Measurements from ENCODE around the gene WHRN.
A peak's percentile ranks its signal among the peaks of the same experiment; 100 is the strongest.

WHRN gene

DNA sequence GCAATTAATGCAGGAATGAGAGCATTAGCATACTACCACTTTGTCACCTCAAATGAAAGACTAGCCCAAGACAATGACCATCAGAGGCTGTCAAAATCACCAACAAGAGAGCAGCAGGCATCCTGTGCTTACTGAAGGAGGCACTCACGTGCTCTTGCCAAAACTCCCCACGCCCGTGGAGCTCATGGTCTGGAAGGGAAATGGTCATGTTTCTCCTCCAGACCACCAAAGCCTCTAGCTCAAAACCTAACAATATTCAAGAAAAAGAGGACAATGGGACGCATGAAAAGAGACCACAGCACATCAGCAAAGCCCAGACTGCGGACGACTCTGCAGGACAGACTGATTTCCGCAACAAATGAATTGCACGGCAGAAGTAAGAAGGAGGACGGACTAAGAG is 130.3 kb downstream of the WHRN start:
- no peak for DNase-seq

DNA sequence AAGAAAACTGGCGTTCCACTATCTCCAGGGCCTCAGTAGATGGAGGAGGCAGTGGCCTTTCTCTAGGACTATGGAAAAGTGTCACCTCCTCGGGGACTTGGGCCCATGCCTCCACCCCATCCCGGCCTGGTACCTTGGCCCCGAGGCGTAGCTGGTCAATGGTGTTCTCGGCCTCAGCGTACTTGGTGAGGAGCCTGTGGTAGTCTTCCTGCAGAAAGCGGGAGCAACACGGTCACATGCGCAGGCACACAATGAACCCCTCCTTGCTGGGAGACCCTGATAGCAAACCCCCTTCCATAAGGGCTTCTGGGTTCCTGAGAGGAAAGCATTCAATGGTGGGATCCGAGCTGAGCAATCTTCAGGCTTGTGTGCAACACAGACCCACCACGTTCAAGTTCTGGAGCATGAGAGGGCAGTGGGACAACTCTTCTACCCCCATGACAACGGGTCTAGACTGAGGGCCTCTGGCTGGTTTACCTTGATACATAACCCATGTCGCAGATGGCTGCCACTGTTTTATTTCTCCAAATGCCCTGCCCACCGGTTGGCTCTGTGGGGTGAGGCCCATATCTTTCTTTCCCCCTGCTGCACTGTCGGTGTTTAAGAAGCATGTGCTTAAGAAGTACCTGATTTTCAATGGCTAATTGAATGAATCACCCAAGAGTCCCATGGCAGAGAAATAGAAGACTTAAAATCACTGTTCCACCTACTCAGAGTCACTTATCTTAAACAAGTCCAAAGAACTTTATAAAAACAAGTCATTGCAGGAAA is 131.1 kb downstream of the WHRN start:
- no peak for DNase-seq

DNA sequence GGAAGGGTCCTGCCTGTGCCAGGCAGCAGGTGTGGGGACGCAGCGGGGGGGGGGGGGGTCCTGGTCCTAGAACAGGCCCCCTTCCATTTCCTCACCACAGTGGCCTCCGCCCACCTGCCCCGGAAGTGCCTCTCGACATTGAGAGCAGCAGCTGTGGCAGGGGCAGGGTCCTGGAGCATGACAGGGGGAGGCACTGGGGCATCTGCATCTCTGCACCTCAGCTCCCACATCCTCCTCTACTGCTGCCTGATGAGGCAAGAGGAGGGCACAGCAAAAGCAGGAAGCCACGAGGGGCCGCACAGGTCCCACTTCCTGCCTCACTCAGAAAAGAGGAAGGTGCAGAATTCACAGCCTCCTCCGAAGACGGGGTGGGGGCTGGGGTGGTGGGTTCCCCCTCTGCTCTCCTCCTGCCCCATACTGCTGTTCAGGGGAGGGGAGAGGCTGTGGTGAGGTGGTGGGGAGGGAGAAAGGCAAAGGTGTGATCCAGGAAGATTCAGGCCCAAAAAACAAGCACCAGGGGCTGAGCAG is 132.3 kb downstream of the WHRN start:
- peak; percentile 42 for DNase-seq

- no peak for DNase-seq
Measured at GRCh38 chr9:114371973-114372917, 133.0 kb downstream of the WHRN start.

DNA sequence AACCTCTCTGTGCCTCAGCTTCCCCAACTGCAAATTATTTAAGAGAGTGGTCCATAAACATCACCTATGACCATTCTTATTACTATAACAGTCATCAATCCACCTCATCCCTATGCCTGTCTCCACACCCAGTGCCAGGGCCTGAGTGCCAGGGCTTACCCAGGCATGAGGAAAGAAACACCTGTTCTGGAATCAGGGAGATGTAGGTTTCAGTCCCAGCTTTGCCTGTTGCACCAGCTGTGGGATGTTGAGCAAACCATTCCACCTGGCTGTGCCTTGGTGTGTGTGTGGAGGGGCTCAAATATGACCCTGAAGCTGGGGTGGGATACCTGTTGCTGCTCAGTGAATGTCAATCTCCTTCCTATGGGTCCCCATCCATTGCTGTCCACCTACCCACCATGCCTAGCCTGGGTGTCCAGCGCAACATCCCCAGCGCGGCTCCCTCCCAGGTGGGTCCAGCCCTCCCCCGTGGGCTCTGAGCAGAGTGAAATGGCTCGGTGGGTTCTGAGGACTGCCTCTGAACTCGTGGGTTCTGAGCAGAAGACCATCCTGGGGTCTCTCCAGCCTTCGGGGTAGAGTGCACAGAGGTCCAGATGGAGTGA is 133.8 kb downstream of the WHRN start:
- no peak for DNase-seq

GRCh38 chr9:114370968-114371320 is 134.3 kb downstream of the WHRN start:
- no peak for DNase-seq

- no peak for DNase-seq
Measured at GRCh38 chr9:114370251-114370967, 134.9 kb downstream of the WHRN start.

DNA sequence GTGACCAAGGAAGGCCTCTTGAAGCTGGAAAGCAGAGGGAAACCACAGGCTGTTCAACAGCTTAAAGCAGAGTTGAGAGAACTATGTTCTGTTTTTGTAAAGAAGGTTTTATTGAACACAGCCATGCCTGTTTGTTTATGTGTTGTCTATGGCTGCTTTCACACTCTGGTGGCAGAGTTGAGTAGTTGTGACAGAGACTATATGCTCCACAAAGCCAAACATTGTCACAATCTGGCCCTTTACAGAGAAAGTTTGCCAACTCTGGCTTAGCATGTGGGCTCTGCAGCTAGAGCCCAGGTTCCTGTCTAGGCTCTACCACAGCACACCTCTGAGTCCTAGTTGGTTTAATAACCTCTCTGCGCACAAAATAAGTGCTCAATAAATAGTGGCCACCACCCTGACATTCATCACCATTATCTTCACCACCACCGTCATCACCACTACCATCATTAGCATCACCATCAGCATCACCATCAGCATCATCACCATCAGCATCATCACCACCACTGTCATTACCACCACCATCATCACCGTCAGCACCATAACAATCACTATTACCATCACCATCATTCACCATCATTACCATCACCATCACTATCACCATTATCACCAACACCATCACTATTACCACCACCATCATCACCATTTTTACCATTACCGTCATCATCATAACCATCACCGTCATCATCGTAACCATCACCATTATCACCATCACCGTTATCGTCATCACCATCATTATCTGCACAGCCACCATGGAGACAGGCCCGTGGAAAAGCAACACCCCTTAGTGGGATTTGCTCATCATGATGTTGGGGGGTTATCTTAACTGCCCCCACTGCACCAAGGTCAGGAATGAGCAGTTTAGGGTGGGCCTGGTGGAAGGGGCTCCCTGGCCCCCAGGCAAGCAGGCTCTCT is 135.8 kb downstream of the WHRN start:
- DNase-seq, result no peak

DNA sequence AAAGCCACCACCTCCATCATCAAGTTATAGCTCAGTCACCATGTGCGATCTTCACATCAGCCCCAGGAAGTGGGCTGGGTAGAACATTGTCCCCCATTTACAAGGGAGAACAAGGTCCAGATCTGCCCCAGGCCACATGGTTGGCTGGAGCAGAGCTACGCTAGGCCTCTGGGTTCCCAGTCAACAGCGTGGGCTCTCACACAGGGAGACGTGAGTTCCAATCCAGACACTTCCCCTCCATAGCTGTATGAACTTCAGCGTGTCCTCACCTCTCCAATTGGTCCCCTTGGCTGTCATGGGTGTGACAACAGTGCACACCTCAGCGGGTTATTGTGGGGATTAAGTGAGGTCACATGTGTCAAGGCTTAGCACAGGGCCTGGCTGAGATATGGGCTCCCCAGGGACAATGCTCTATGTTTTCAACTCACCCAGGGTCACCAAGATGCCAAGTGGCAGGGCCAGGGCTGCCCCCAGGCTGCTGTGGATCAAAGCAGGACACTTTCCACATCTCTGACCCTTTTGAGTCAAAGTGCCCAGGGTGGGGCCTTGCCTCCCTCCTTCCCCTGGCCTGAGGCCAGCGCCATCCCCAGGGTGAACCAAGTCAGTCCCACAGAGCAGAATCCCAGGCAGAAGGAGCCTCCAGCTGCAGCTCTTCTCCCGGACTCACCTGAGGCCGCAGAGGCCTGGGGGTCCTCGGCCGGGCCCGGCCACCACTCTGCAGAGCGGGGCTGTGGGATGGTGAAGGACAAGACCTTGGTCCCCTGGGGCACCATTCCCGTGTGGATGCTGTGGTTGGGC is 137.3 kb downstream of the WHRN start:
- no peak for DNase-seq

DNA sequence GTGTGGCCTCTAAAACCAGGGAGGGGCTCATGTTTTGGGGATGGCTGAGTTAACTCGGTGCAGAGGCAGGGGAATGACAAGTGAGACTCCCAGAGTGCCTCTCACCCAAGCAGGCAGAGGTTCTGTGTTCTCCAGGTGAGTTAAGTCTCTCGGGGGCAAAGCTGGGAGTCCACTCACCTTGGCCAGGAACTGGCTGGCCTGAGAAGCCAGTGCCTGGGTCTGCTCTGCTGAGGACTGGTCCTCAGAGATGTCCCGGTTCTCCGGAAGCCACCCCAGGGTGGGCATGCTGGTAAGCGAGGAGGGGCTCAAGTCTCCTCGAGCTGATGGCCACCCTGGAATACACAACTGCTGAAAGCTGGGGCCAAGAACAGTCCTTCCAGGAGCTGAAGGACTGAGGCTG is 137.9 kb downstream of the WHRN start:
- no peak for DNase-seq

- DNase-seq, result no peak
Measured at GRCh38 chr9:114366334-114367128, 138.7 kb downstream of the WHRN start.

DNA sequence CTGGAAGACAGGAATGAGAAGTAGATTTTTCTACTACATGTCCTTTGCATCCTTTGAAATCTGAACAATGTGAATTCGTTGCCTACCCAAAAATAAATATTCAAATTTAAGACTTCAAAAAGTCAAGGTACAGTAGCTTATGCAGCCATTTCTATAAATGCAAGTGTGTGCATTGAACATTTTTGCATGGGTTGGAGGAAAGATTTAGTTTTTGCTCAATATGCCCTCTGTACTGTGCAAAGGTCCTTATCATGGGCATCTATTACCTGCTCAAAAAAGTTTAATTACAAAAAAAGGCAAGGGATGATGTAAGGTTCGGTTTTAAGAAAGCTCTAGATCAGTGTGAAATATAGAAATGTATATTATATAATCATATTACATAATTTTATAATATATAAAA is 140.1 kb downstream of the WHRN start:
- no peak for DNase-seq

GRCh38 chr9:114364134-114365041 is 140.9 kb downstream of the WHRN start:
- DNase-seq, result no peak

DNA sequence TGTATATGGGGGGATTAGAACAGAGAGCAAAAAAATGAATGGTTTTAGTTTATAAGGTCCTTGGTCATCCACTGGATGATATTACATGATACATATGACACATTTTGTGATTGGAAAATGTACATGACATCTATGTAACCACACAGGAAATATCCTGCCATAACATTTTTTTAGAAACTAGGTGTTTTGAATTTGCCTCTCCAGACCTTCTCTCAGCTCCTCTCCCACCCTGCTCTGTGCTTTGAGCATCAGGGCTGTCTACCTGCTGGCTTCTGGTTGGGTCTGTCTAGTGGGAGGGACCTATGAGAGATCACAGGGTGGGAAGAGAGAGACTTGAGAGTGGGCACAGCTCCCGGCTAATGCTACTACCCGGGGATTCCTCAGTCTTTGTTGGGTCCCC is 141.8 kb downstream of the WHRN start:
- no peak for DNase-seq

DNA sequence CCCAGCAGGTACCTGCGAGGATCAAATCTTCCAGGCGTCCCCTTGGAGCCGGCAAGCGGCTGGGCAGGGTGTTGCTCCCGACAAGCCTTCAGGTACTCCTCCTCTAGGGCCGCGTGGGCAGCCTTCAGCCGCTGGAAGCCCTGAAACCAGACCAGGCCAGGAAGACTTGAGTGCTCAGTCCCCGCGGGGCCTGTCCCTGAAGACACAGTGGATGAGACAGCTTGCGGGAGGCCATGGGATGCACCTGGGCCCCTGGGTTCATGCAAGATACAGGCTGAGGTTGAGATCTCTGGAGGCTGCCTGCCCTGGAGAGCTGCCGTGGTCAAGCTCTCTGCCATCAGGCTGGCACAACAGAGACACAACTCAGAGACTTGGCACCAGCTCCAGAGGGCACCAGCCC is 142.9 kb downstream of the WHRN start:
- DNase-seq, result no peak

DNA sequence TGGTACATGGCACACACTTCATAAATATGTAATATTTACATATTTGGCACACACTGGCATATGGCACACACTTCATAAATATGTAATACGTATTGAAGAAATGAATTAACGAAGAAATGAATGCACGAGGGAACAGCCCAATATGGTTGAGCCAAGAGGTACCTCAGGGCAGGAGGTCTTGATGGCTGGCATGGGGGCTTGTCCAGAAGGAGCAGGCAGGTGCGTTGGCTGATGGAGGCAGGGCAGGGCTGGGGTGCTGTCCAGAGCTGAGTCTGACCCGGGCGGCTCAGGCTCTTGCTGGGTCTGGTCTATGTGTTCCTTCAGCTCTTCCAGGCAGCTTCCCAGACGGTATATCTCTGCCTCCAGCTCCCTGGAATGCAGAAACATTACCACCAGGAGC is 143.7 kb downstream of the WHRN start:
- no peak for DNase-seq

DNA sequence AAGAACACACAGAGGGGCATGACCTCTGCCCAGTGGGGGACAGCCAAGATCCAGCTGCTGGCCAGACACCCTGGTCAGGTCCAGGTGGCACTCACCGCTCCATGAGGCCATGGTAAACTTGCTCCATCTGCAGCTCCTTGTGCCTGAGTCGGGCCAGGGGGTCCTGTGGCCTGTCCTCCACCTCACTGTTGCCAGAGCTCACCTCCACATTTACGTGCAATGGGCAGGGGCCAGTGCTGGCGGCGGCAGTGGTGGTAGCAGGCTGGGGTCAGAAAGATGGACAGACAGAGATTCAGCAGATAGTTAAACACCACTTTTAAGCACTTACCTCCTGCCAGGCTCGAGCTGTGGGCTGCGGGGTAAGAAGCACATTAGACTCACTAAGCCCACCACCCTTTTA is 145.5 kb downstream of the WHRN start:
- DNase-seq, result no peak

GRCh38 chr9:114357911-114358328 is 147.4 kb downstream of the WHRN start:
- no peak for DNase-seq

DNA sequence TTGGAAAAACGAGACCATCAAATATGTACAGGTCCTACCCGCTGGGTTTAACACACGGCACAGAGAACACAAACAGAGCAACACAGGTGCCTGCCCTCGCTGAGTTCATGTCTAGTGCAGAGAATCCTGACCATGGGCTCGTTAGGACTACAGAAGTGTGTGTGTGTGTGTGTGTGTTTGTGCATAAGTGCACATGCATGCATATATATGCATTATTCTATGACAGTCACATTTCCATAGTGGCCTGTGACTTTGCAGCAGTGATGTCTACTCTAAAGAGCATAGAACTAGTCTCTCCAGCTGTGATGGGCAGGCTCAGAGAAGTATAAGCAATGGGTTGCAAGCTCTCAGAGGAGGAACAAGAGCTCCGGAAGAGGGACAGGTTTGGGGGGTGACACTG is 147.9 kb downstream of the WHRN start:
- no peak for DNase-seq
